Measurements from ENCODE around the gene PLIN1. TPM values are rescaled to one million over a fixed set of nuclear protein-coding genes. Genes with fewer than 3 reads are reported as not detected.

The PLIN1 gene
- total and polyA plus RNA-seq, 9 of the 15 experiments (the other 6 are each of a cell fraction or from before 2014, with no cell fraction given), result not detected

- WGBS (ENCODE audit: insufficient coverage, low coverage, missing lambda C conversion rate), result 100% methylated on average over 5 of the region's 5 CpGs
- Histone ChIP-seq H2AFZ (ENCODE audit: low read depth, low read length) (no peak overlapping the region), H3K27me3 (ENCODE audit: control insufficient read depth in 2 of 2, insufficient read depth in 2 of 2, low read length in 2 of 2) (no peaks in the 10 kb centered on the region), H3K4me3 (no peak overlapping the region), H3K36me3 (ENCODE audit: control insufficient read depth, insufficient read depth, low read length) (peaks cover 73% of the 10 kb centered on the region), H3K27ac (ENCODE audit: extremely low read depth, low read depth, low read length) (no peak overlapping the region), H3K9me3 (replicated peaks; ENCODE audit: control insufficient read depth, insufficient read depth, low read depth, low read length) (peaks cover 5% of the 10 kb centered on the region; the same call in 1 of the 2 replicates), H3K79me2 (ENCODE audit: control insufficient read depth, insufficient read depth, low read length) (no peaks in the 10 kb centered on the region), H3K4me2 (ENCODE audit: insufficient read depth, low read length) (no peak overlapping the region), H4K20me1 (replicated peaks; ENCODE audit: control insufficient read depth, insufficient read depth, low read length) (no peaks in the 10 kb centered on the region), H3K4me1 (replicated peaks in 1 of 2; ENCODE audit: control insufficient read depth in 2 of 2, insufficient read depth in 2 of 2, low read length in 2 of 2) (no peaks in the 10 kb centered on the region; a peak in 1 of 5 replicates), H3K9me1 (ENCODE audit: control insufficient read depth, insufficient read depth, low read length) (no peaks in the 10 kb centered on the region), H3K9ac (ENCODE audit: insufficient read depth in 1 of 2, low read depth in 2 of 2, low read length in 2 of 2) (no peak overlapping the region)
- no peak for FAIRE-seq
- ATAC-seq, result no peak; the same call in 2 of the 3 replicates
- in situ Hi-C loops (cut with MboI), result no loop called here
- no TSS peak for BruUV-seq (replicated peaks)
- intact Hi-C loops (cut with micrococcal nuclease), result no loop called here
- ChIA-PET POLR2A (interaction anchor here (0.5 to 1.0 kb wide), 3 partner anchors 9 to 1723 kb away, joined by 3 to 4 read pairs (median 3); no protein-coding TSS in a partner anchor), CTCF (ENCODE audit: low intra/inter-chr PET ratio) (no interaction called here)
- DNase-seq (ENCODE audit: extremely low read depth in 1 of 4, low spot score in 3 of 4), result peak in 1 of 4 experiments; percentile 9
- TF ChIP-seq TAF15 (IDR thresholded peaks at IDR 0.05; ENCODE audit: low read depth, low read length) (no peak), FOXA3 (CRISPR knock-in tag; conservative IDR thresholded peaks at IDR 0.05 in 1 of 2, IDR thresholded peaks at IDR 0.05 in 1 of 2) (no peak), NCOA1 (IDR thresholded peaks at IDR 0.05; ENCODE audit: low read depth) (no peak), ELF4 (CRISPR knock-in tag; IDR thresholded peaks at IDR 0.05) (no peak), MGA (IDR thresholded peaks at IDR 0.05) (no peak), CTCF (IDR thresholded peaks at IDR 0.05 in 2 of 3, conservative IDR thresholded peaks at IDR 0.05 in 1 of 3; ENCODE audit: insufficient read depth in 2 of 3, low read depth in 1 of 3, low read length in 3 of 3) (no peak), SMAD2 (IDR thresholded peaks at IDR 0.05; ENCODE audit: low read depth, low read length) (no peak), ZNF431 (CRISPR knock-in tag; IDR thresholded peaks at IDR 0.05) (no peak)
Measured at GRCh38 chr15:89629829-89630228, 49.3 kb downstream of the PLIN1 start.
